HG03460 (cell line): Measurements from ENCODE around the gene MPG.
"Not testable (repeated sequence)": the region's sequence is repeated elsewhere in the genome, so short reads cannot be mapped to it uniquely, and the experiment has no call there.

Experiments used
- ATAC-seq: cut with Tn5 transposase; IDR thresholded peaks from one replicate; pipeline ENCODE4 v1.9.1; 2021; ENCODE audit not compliant: unreplicated experiment

Gene MPG, protein sequence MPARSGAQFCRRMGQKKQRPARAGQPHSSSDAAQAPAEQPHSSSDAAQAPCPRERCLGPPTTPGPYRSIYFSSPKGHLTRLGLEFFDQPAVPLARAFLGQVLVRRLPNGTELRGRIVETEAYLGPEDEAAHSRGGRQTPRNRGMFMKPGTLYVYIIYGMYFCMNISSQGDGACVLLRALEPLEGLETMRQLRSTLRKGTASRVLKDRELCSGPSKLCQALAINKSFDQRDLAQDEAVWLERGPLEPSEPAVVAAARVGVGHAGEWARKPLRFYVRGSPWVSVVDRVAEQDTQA

GRCh38 chr16:77807-78443 is at the start of gene MPG:
Gene MPG, plus strand, starts transcription at chr16:78225. Its CDS starts 85 bp downstream, at chr16:78310.
- ATAC-seq = peak; percentile 68

DNA sequence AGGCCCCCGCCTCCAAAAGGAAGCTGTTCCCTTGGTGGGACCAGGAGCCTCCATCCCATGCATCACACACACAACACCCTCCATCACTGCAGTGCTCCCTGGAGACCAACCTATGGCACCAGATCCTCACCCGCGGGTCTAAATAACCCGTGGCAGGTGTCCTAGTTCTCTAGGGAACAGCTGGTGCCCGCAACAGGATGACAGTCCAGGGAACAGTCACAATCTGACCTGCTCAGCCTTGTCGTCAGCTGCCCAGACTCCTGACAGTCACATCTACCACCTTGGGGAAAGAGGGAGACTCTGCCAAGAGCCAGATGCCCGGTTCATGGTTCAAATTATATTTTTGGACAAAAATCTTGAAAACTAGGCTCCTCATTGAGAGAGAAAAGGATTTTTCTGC is 47.4 kb upstream of the MPG start:
- ATAC-seq = not testable (repeated sequence)

- ATAC-seq = not testable (repeated sequence)
These were observed 44.7 kb upstream of the MPG start for GRCh38 chr16:33154-33876.

DNA sequence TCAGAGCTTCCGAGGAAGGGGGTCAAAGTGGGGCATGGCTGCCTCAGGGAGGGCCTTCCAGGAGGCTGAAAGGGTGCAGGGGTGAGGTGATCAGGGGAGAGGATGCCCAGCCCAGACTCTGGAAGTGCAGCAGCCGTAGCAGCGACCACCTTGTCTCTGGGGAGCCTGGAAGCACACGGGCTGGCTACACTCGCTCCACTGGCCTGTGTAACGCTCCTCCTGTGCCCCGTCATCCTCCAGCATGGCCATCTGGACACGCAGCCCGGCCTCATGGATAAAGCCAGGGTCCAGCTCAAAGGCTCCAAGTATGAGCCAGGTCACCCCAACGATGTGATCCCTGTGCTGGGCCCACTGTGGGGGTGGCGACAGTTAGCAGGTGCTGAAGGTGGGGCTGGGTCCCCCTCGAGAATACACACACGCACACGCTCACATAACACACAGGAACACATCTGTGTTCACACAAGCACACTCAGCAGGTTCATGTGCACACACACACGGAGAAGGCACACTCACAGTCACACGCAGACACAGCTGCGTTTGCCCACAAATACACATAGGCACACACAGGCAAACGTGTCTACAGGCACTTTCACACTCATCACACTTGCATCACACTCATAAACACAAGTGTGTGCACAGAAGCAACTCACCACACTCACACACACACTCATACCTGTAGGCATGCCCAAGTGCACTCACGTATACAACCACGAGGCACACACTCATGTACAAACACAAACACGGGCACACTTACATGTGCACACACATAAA is 44.0 kb upstream of the MPG start:
- no peak for ATAC-seq

DNA sequence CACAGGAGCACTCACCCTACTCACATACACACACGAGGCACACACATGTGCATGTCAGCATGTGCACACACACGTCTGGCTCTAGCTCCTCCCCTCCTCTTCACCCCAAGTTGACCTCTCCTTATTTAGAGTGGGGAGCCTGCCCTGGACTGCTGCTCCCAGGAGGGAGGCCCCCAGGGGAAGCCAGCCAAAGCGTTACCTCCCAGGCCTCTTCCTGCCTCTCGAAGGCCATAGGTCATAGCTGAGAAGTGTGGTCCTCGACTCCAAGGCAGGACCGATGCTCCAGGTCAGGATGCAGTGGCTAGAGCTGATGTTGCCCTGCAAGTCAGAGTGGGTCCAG is 43.4 kb upstream of the MPG start:
- no peak for ATAC-seq

GRCh38 chr16:35011-35677 is 42.9 kb upstream of the MPG start:
- no peak for ATAC-seq

GRCh38 chr16:35678-36305 is 42.2 kb upstream of the MPG start:
- no peak for ATAC-seq

- ATAC-seq = no peak
These were observed 41.6 kb upstream of the MPG start for GRCh38 chr16:36336-36984.

- no peak for ATAC-seq
These were observed 40.5 kb upstream of the MPG start for GRCh38 chr16:37511-37910.

DNA sequence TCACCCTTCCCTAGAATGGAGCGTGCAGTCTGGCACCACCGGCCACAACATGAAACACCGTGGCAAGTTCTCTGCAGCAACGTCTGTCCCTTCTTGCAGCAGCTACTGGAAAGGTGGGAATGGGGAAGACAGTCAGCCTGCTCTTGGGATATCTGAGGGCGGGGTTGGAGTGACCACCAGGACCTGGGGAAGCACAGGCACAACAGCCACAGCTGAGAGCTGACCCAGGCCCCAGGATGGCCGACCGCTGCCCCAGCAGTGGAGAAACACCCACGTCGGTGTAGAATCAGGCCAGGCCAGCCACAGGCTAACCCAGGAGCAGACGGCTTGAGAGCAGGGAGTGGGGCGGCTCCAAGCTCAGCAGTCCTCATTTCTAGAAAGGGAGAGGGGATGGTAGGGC is 39.8 kb upstream of the MPG start:
- ATAC-seq = not testable (repeated sequence)

DNA sequence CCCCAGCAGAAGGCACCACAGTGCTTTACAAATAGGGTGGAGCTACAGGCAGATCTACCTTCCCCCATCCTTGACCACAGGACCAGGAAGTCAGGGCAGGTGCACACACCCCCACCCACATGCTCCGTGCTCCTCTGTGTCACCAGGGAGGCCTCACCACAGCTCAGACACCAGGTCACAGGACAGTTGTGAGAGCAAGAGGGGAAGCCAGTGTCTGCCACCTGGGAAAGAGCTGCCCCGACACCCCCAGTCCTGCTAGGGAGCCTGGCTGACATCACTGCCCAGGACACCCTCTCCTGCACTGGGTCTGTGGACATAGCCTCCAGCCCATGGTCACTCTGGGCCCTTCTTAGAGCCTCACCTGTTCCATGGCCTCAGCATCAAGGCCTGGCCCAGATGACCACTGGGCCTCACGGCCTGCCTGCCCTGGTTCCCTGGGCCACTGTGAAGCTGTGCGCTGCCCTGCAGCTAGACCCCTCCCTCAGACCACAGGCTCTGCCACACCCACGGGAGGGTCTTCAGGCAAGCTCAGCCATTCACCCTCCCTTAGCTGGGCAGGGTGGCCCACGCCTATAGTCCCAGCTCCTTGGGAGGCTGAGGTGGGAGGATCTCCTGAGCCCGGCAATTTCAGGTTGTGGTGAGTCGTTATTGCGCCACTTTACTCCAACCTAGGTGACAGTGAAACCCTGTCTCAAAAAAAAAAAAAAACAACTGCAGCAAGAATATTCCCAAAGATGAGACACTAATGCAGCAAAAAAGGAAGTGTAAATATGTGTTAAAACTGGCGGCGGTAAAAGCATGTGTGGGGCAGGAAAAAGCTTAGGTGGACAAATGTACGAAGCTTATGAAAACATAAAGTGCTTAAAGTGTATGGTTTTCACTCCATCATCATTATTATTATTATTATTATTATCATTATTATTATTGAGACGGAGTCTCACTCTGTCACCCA is 38.8 kb upstream of the MPG start:
- peak; percentile 77 for ATAC-seq

GRCh38 chr16:41439-42068 is 36.5 kb upstream of the MPG start:
- ATAC-seq = no peak

DNA sequence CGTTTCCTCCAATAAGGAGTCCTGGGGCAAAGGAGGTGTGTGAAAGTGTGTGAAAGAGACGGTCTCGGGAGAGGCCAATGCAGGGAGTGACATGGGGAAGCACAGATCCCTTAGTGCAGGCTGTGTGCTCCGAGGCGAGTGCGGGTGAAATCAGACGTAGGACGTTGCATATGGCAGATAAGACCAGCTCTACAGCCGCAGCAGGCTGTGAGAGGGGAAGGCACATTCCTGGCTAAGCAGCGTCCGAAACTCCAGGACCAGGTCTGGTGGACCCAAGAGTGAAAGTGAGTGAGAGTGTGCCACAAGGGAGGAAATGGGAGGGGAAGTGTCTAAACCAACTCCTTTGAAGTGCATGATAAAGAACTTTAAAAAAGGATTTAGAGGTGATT is 36.0 kb upstream of the MPG start:
- no peak for ATAC-seq

GRCh38 chr16:42691-43090 is 35.3 kb upstream of the MPG start:
- ATAC-seq = no peak

- no peak for ATAC-seq
These were observed 34.7 kb upstream of the MPG start for GRCh38 chr16:43294-43693.

- no peak for ATAC-seq
These were observed 33.4 kb upstream of the MPG start for GRCh38 chr16:44655-45054.

GRCh38 chr16:45454-45853 is 32.6 kb upstream of the MPG start:
- no peak for ATAC-seq

- not testable (repeated sequence) for ATAC-seq
These were observed 31.5 kb upstream of the MPG start for GRCh38 chr16:46510-46909.
